HL-60 (cell line): ENCODE data around the gene ATXN8OS.

Experiments
- DNase-seq, 2 experiments: peaks; one replicate each; pipeline ENCODE4 v3.0.0-alpha.2; 2010 to 2020; ENCODE audit warnings: low read depth in 1 of 2, low spot score in 1 of 2
- H3K27ac ChIP-seq: fragments of 250-450 bp; sonication (Bioruptor Pico); replicated peaks from 2 replicates; pipeline ENCODE4 v1.5.1; 2020; ENCODE audit warnings: mild to moderate bottlenecking, moderate library complexity
- H3K27me3 ChIP-seq: fragments of 250-450 bp; sonication (Bioruptor Pico); 2 replicates; pipeline ENCODE4 v1.5.1; 2021; ENCODE audit warnings: mild to moderate bottlenecking, moderate library complexity; ENCODE audit not compliant: insufficient read depth, poor library complexity, severe bottlenecking
- H3K4me3 ChIP-seq: replicated peaks from 2 replicates; pipeline ENCODE4 v1.5.1; 2011; ENCODE audit warnings: mild to moderate bottlenecking, control low read depth, low read length; ENCODE audit not compliant: insufficient read depth
- GABPA ChIP-seq: IDR thresholded peaks from 2 replicates; pipeline ENCODE4 v1.6.1; 2012; ENCODE audit warnings: low read depth
- POLR2AphosphoS5 ChIP-seq: IDR thresholded peaks from 2 replicates; pipeline ENCODE4 v1.6.1; 2012; ENCODE audit warnings: low read depth
- SPI1 ChIP-seq: IDR thresholded peaks from 2 replicates; pipeline ENCODE4 v1.6.1; 2012; ENCODE audit warnings: low read depth, mild to moderate bottlenecking, borderline replicate concordance
- TF ChIP-seq, protein P1 (sequence below): IDR thresholded peaks from one replicate; pipeline ENCODE4 v1.5.1; 2011; ENCODE audit warnings: low read length, control low read depth, inconsistent platforms; ENCODE audit not compliant: insufficient read depth
- TF ChIP-seq, protein P2 (sequence below): IDR thresholded peaks from 2 replicates; pipeline ENCODE4 v1.6.1; 2012; ENCODE audit warnings: low read depth; ENCODE audit not compliant: insufficient replicate concordance

ATXN8OS gene

DNA sequence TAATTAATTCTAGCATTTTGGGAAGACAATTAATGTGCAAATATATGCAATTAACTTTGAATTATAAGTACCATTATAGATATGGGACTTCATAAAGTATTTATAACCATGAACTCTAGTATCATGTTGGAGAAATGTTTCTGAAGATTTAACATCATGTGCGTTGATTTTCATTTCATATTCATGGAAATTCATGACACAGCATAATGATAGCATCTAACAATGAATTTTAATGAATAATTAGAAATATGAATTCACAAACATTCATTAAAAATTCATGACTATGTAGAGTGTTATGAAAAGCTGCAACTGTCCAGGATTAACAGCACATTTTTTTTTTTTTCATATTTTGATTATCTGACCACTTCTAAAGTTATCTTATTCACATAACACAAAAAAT lies 70.7 kb downstream of the ATXN8OS start:
- H3K27ac ChIP-seq, result no peak overlapping the region
- no peak for DNase-seq
- TF ChIP-seq POLR2AphosphoS5 (no peak), GABPA (no peak), SPI1 (no peak)
- TF ChIP-seq, protein P1, sequence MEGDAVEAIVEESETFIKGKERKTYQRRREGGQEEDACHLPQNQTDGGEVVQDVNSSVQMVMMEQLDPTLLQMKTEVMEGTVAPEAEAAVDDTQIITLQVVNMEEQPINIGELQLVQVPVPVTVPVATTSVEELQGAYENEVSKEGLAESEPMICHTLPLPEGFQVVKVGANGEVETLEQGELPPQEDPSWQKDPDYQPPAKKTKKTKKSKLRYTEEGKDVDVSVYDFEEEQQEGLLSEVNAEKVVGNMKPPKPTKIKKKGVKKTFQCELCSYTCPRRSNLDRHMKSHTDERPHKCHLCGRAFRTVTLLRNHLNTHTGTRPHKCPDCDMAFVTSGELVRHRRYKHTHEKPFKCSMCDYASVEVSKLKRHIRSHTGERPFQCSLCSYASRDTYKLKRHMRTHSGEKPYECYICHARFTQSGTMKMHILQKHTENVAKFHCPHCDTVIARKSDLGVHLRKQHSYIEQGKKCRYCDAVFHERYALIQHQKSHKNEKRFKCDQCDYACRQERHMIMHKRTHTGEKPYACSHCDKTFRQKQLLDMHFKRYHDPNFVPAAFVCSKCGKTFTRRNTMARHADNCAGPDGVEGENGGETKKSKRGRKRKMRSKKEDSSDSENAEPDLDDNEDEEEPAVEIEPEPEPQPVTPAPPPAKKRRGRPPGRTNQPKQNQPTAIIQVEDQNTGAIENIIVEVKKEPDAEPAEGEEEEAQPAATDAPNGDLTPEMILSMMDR, result no peak
- TF ChIP-seq, protein P2, sequence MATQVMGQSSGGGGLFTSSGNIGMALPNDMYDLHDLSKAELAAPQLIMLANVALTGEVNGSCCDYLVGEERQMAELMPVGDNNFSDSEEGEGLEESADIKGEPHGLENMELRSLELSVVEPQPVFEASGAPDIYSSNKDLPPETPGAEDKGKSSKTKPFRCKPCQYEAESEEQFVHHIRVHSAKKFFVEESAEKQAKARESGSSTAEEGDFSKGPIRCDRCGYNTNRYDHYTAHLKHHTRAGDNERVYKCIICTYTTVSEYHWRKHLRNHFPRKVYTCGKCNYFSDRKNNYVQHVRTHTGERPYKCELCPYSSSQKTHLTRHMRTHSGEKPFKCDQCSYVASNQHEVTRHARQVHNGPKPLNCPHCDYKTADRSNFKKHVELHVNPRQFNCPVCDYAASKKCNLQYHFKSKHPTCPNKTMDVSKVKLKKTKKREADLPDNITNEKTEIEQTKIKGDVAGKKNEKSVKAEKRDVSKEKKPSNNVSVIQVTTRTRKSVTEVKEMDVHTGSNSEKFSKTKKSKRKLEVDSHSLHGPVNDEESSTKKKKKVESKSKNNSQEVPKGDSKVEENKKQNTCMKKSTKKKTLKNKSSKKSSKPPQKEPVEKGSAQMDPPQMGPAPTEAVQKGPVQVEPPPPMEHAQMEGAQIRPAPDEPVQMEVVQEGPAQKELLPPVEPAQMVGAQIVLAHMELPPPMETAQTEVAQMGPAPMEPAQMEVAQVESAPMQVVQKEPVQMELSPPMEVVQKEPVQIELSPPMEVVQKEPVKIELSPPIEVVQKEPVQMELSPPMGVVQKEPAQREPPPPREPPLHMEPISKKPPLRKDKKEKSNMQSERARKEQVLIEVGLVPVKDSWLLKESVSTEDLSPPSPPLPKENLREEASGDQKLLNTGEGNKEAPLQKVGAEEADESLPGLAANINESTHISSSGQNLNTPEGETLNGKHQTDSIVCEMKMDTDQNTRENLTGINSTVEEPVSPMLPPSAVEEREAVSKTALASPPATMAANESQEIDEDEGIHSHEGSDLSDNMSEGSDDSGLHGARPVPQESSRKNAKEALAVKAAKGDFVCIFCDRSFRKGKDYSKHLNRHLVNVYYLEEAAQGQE, result no peak
- no peaks in the 10 kb centered on the region for H3K27me3 ChIP-seq
- no peak overlapping the region for H3K4me3 ChIP-seq
